GM13976 (cell line): ENCODE data around the gene CHKB.
A peak's percentile ranks its signal among the peaks of the same experiment; 100 is the strongest.

ENCODE experiments used
- DNase-seq: peaks from one replicate; pipeline ENCODE4 v3.0.0; 2012; ENCODE audit warnings: low spot score
- CTCF ChIP-seq: IDR thresholded peaks from 2 replicates; pipeline ENCODE4 v1.5.1; 2012; ENCODE audit warnings: borderline replicate concordance, mild to moderate bottlenecking; ENCODE audit not compliant: insufficient read depth; ENCODE audit errors: extremely low read depth, missing control alignments, control extremely low read depth
- in situ Hi-C: fragments of 300-500 bp; cut with MboI; formaldehyde crosslinking; loops from one replicate; pipeline ENCODE4 v1.12.0; 2022; ENCODE audit warnings: low sequenced_read_pairs, mixed read lengths, inconsistent platforms; ENCODE audit not compliant: unreplicated experiment

The CHKB gene

GRCh38 chr22:50606165-50606945 is 23.7 kb upstream of the CHKB start:
- in situ Hi-C loops, result no loop called here
- DNase-seq, result peak; percentile 57
- peak; percentile 24 for TF ChIP-seq CTCF

DNA sequence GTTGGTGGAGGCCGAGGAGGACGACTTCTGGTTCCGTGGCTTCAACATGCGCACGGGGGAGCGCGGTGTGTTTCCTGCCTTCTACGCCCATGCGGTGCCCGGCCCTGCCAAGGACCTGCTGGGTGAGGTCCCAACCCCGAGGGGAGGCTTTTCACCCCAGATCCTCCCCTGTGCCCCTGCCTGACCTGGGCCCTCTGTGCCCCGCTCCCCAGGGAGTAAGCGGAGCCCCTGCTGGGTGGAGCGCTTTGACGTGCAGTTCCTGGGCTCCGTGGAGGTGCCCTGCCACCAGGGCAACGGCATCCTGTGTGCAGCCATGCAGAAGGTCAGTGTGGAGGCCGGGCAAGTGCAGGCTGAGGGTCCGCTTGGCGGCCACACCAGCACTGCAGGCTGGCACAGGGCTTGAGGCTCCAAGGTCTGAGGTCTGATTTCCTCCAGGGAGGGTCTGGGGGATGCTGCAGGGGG is 23.0 kb upstream of the CHKB start:
- in situ Hi-C loops, result no loop called here
- no peak for TF ChIP-seq CTCF
- peak; percentile 39 for DNase-seq

GRCh38 chr22:50605002-50605612 is 22.5 kb upstream of the CHKB start:
- in situ Hi-C loops, result no loop called here
- DNase-seq, result peak; percentile 31
- no peak for TF ChIP-seq CTCF

- peak; percentile 22 for DNase-seq
- in situ Hi-C loops, result no loop called here
- TF ChIP-seq CTCF, result no peak
Measured at GRCh38 chr22:50604256-50605001, 21.8 kb upstream of the CHKB start.

- TF ChIP-seq CTCF, result no peak
- DNase-seq, result peak; percentile 39
- in situ Hi-C loops, result no loop called here
Measured at GRCh38 chr22:50603511-50604255, 21.0 kb upstream of the CHKB start.

GRCh38 chr22:50602338-50602700 is 19.7 kb upstream of the CHKB start:
- no peak for TF ChIP-seq CTCF
- in situ Hi-C loops, result no loop called here
- DNase-seq, result no peak
